ENCODE results near the gene SKIL.
A peak's percentile ranks its signal among the peaks of the same experiment; 100 is the strongest.

Gene SKIL

GRCh38 chr3:170356596-170357175, 829 bp upstream of the SKIL start:
- no peaks in the 10 kb centered on the region for H4K20me1 ChIP-seq (ENCODE audit: insufficient read depth, low read length)
- peak overlapping the region; percentile 89 for H3K9ac ChIP-seq (ENCODE audit: low read length)
- peaks cover 34% of the 10 kb centered on the region for H3K79me2 ChIP-seq (ENCODE audit: insufficient read depth, low read length)
- H3F3A ChIP-seq (ENCODE audit: insufficient read depth, low read length), result peaks cover 26% of the 10 kb centered on the region
- H3K4me1 ChIP-seq (ENCODE audit: insufficient read depth, low read length, severe bottlenecking), result peaks cover 70% of the 10 kb centered on the region
- H3K36me3 ChIP-seq (ENCODE audit: insufficient read depth, low read length), result peaks cover 21% of the 10 kb centered on the region
- H3K27ac ChIP-seq (ENCODE audit: low read depth, low read length, poor library complexity, severe bottlenecking), result peak overlapping the region; percentile 97
- H3K27me3 ChIP-seq (ENCODE audit: insufficient read depth, low read length), result no peaks in the 10 kb centered on the region
- H3K4me3 ChIP-seq (ENCODE audit: low read depth, low read length, poor library complexity, severe bottlenecking), result peak overlapping the region; percentile 65
- peak overlapping the region; percentile 80 for H3K4me2 ChIP-seq (ENCODE audit: low read length)
- TF ChIP-seq EZH2 (IDR thresholded peaks at IDR 0.05; ENCODE audit: borderline replicate concordance, low read length), result no peak
- TF ChIP-seq, protein P1, sequence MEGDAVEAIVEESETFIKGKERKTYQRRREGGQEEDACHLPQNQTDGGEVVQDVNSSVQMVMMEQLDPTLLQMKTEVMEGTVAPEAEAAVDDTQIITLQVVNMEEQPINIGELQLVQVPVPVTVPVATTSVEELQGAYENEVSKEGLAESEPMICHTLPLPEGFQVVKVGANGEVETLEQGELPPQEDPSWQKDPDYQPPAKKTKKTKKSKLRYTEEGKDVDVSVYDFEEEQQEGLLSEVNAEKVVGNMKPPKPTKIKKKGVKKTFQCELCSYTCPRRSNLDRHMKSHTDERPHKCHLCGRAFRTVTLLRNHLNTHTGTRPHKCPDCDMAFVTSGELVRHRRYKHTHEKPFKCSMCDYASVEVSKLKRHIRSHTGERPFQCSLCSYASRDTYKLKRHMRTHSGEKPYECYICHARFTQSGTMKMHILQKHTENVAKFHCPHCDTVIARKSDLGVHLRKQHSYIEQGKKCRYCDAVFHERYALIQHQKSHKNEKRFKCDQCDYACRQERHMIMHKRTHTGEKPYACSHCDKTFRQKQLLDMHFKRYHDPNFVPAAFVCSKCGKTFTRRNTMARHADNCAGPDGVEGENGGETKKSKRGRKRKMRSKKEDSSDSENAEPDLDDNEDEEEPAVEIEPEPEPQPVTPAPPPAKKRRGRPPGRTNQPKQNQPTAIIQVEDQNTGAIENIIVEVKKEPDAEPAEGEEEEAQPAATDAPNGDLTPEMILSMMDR (IDR thresholded peaks at IDR 0.05; ENCODE audit: low read length), result no peak
- no peak overlapping the region; the same call in 1 of the 2 replicates for H2AFZ ChIP-seq (ENCODE audit: low read length)
- no peaks in the 10 kb centered on the region for H3K9me2 ChIP-seq (ENCODE audit: low read depth, low read length)
- H3K9me3 ChIP-seq (ENCODE audit: low read length), result no peaks in the 10 kb centered on the region

GRCh38 chr3:170358042-170359010, 811 bp downstream of the SKIL start:
- H4K20me1 ChIP-seq (ENCODE audit: insufficient read depth, low read length), result no peaks in the 10 kb centered on the region
- peak overlapping the region; percentile 85 for H3K27ac ChIP-seq (ENCODE audit: low read depth, low read length, poor library complexity, severe bottlenecking)
- peak overlapping the region; percentile 92 for H3K9ac ChIP-seq (ENCODE audit: low read length)
- H3K4me2 ChIP-seq (ENCODE audit: low read length), result peak overlapping the region; percentile 85
- peaks cover 65% of the 10 kb centered on the region for H3K4me1 ChIP-seq (ENCODE audit: insufficient read depth, low read length, severe bottlenecking)
- TF ChIP-seq, protein P1 (IDR thresholded peaks at IDR 0.05; ENCODE audit: low read length), result peak; percentile 80
- no peak for TF ChIP-seq EZH2 (IDR thresholded peaks at IDR 0.05; ENCODE audit: borderline replicate concordance, low read length)
- H3K4me3 ChIP-seq (ENCODE audit: low read depth, low read length, poor library complexity, severe bottlenecking), result peak overlapping the region; percentile 74
- H3K27me3 ChIP-seq (ENCODE audit: insufficient read depth, low read length), result no peaks in the 10 kb centered on the region
- no peak overlapping the region for H2AFZ ChIP-seq (ENCODE audit: low read length)
- no peaks in the 10 kb centered on the region for H3K9me2 ChIP-seq (ENCODE audit: low read depth, low read length)
- H3K9me3 ChIP-seq (ENCODE audit: low read length), result no peaks in the 10 kb centered on the region
- H3F3A ChIP-seq (ENCODE audit: insufficient read depth, low read length), result peaks cover 21% of the 10 kb centered on the region; the same call in 1 of the 2 replicates
- peaks cover 36% of the 10 kb centered on the region for H3K36me3 ChIP-seq (ENCODE audit: insufficient read depth, low read length)
- peaks cover 44% of the 10 kb centered on the region for H3K79me2 ChIP-seq (ENCODE audit: insufficient read depth, low read length)

DNA sequence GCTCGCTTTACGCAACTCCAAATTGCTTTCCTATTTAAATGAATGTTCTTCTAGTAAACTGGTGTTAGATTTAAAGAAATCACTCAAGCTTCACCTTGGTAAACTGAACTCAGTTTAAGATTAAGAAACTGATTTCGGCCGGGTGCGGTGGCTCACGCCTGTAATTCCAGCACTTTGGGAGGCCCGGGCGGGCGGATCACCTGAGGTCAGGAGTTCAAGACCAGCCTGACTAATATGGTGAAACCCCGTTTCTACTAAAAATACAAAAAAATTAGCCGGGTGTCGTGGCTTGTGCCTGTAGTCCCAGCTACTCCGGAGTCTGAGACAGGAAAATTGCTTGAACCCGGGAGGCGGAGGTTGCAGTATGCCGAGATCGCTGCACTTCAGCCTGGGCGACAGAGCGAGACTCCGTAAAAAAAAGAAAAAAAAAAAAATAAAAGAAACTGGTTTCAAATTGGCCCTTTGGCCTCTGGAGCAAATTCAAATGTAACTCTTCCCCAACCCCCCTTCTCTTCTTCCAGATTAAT, 1.7 kb downstream of the SKIL start:
- H3K4me2 ChIP-seq (ENCODE audit: low read length), result peak overlapping the region; percentile 85
- H3K4me1 ChIP-seq (ENCODE audit: insufficient read depth, low read length, severe bottlenecking), result peaks cover 66% of the 10 kb centered on the region
- no peaks in the 10 kb centered on the region for H3K9me2 ChIP-seq (ENCODE audit: low read depth, low read length)
- no peaks in the 10 kb centered on the region for H3K27me3 ChIP-seq (ENCODE audit: insufficient read depth, low read length)
- TF ChIP-seq EZH2 (IDR thresholded peaks at IDR 0.05; ENCODE audit: borderline replicate concordance, low read length), result no peak
- TF ChIP-seq, protein P1 (IDR thresholded peaks at IDR 0.05; ENCODE audit: low read length), result no peak
- no peak overlapping the region for H2AFZ ChIP-seq (ENCODE audit: low read length)
- H4K20me1 ChIP-seq (ENCODE audit: insufficient read depth, low read length), result no peaks in the 10 kb centered on the region
- peak overlapping the region; percentile 92 for H3K9ac ChIP-seq (ENCODE audit: low read length)
- peak overlapping the region; percentile 74 for H3K4me3 ChIP-seq (ENCODE audit: low read depth, low read length, poor library complexity, severe bottlenecking)
- peaks cover 46% of the 10 kb centered on the region for H3K36me3 ChIP-seq (ENCODE audit: insufficient read depth, low read length)
- peaks cover 49% of the 10 kb centered on the region for H3K79me2 ChIP-seq (ENCODE audit: insufficient read depth, low read length)
- peak overlapping the region; percentile 85 for H3K27ac ChIP-seq (ENCODE audit: low read depth, low read length, poor library complexity, severe bottlenecking)
- peaks cover 21% of the 10 kb centered on the region; the same call in 1 of the 2 replicates for H3F3A ChIP-seq (ENCODE audit: insufficient read depth, low read length)
- no peaks in the 10 kb centered on the region for H3K9me3 ChIP-seq (ENCODE audit: low read length)

All from OCI-LY1 (cell line).